ENCODE results near the gene FNDC3B.
"Not testable (repeated sequence)": the region's sequence is repeated elsewhere in the genome, so short reads cannot be mapped to it uniquely, and the experiment has no call there.

The FNDC3B gene

DNA sequence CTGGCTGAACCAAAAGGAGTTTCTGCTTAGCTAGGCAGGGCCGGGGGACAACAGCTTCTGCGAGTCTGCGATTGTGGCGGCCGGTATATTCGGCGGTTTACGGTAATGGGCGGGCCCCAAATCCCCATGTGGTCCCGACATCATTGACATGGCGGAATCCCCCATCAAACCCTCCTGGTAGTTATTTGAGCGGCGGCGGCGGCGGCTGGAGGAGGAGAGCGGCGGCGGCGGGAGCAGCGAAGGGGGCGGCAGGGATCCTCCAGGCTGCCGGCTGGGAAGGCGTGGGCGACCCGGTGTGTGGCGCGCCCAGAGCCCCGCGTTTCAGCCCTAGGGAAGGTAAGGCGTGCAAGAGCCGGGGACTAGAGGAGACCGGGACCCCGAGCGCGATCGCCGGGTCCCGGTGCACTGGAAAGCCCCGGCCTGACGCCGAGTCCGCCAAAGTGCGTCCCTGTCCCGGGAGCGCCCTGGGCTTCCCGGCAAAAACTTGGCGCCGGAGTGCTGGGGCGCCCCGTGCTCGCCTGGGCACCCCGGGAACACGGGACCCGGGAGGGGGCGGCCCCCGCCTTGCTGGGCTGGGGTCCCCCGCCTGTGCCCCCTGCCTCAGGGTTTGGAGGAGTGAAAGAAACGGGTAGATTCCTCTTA is at the start of gene FNDC3B:
Gene FNDC3B, plus strand, starts transcription at position 143 of the 642 bp plus-strand sequence. CDS start 72,902 bp downstream, outside the sequence.
- DNase-seq (ENCODE audit: low read depth), result peak; percentile 96

- not testable (repeated sequence) for DNase-seq (ENCODE audit: low read depth)
Measured at GRCh38 chr3:171990239-171990638, 49.1 kb upstream of the FNDC3B start.

- DNase-seq (ENCODE audit: low read depth), result no peak
Measured at GRCh38 chr3:171991166-171991565, 48.2 kb upstream of the FNDC3B start.

GRCh38 chr3:171994646-171995428 is 44.5 kb upstream of the FNDC3B start:
- peak; percentile 94 for DNase-seq (ENCODE audit: low read depth)

DNA sequence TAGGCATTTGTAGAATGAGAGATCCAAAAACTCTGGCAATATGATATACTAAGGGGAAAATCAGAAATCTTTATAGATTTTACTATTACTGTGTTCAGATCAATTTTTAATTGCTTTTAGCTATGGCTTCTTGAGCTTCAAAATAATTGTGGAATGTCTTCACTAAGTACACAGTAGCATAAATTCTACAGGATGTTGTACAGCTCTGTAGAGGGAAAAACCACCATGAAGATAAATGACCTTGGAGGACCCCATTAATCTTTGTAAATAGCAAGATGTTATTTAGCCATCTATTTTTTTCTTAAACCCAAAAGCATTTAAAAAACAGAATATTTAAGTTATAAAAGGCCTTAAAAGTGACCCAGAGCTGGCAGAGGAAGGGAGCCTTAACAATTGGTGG is 43.9 kb upstream of the FNDC3B start:
- DNase-seq (ENCODE audit: low read depth), result no peak

DNA sequence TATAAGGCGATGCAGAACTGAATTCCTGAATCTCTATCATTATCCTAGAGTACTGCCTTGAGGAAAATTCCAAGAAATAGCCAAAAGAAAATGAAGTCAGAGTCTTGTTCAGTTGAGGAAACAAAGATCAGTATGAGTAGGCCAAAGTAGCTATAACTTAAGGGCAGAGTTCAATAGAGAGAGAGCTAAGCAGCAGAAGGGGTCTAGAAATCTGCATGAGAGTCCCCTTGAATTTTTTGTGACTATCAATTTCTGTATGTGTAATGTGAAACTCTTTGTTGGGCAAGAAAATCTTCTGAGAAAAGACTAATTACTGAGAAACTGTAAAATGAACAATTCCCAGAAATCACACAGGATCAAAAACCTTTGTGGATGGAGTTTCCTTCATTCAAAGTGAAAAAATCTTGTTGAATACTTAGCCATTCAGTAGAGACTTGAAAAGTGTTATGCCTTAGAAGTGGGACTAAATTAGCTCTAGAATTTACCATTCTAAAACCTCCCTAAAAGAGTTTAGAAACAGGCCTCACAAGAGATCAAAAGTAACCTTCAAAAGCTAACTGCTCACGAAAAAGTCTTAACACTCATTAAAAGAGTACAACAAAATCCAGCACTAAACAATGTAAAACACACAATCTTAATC is 43.1 kb upstream of the FNDC3B start:
- DNase-seq (ENCODE audit: low read depth), result no peak

GRCh38 chr3:171998731-171999130 is 40.6 kb upstream of the FNDC3B start:
- DNase-seq (ENCODE audit: low read depth), result not testable (repeated sequence)

GRCh38 chr3:172001616-172002015 is 37.8 kb upstream of the FNDC3B start:
- DNase-seq (ENCODE audit: low read depth), result not testable (repeated sequence)

DNA sequence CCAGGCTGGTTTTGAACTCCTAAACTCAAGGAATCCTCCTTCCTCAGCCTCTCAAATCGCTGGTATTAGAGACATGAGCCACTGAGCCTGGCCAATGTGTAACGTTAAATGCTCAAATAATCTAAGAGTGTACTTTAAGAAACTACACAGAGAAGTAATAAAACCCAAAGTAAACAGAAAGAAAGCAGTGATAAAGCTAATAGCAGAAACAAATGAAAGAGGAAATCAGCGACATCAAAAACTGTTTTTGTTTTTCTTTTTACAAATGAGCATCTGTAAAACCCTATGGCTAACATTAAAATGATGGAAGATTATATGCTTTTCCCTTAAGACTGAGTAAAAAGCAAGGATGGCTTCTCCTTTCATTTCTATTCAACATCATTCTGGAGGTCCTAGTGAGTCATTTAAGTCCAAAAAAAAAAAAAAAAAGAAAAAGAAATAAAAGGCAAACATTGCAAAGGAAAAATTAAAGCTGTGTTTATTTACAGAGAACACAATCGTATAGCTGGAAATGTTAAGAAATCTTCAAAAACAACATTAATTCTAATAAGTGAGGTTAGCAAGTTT is 36.8 kb upstream of the FNDC3B start:
- DNase-seq (ENCODE audit: low read depth), result no peak

- DNase-seq (ENCODE audit: low read depth), result no peak
Measured at GRCh38 chr3:172003146-172003545, 36.2 kb upstream of the FNDC3B start.

- no peak for DNase-seq (ENCODE audit: low read depth)
Measured at GRCh38 chr3:172007065-172007370, 32.4 kb upstream of the FNDC3B start.

DNA sequence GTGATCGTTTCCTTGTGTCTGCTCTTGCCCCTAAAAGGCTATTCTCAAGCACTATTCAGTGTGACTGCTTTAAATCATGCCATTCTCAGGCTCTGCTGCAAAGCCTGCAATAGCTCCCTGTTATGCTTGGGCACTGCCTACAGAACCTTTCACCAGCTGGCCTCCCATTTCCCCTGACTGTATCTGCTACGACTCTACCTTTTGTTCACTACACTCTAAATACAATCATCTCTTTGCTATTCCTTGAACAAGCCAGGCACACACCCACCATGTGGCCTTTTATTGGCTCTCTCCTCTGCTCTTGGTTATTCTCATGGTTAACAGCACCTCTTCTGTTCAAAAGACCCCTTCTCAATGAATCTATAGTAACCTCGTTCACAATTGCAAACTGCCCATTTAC is 29.6 kb upstream of the FNDC3B start:
- no peak for DNase-seq (ENCODE audit: low read depth)

DNA sequence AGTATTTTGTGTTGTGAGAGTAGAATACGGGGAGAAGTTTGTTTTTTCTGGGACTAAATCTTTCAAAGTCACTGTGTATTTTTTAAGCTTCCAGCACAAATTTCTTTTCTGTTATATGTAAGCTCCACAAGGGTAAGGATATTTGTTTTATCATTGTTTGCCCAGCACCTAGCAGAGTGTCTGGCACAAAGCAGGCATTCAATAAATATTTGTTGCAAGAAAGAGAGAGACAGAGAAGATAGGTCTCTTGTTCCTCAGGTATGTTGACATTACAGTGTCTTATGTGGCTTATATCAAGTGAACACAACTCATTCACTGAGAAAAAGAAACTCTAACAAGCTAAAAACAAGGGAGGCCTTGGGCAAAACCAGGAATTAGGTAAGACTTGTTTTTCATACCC is 26.6 kb upstream of the FNDC3B start:
- no peak for DNase-seq (ENCODE audit: low read depth)

DNA sequence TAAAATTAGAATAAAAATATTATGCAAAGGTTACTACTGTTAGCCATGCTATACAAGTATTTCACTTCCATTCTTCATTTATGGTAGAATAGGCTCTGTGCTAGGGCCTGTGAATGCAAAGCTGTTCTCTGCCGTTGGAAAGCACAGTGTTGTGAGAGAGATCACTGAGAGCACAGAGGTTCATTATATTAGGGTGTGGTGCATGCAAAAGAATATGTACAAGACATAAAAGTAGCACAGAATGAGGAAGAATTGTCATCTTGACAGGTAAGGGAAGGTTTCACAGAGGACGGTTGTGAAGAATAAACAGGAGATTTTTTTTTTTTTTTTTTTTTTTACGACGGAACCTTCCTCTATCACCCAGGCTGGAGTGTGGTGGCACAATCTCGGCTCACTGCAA is 25.2 kb upstream of the FNDC3B start:
- DNase-seq (ENCODE audit: low read depth), result no peak

- no peak for DNase-seq (ENCODE audit: low read depth)
Measured at GRCh38 chr3:172018364-172018763, 21.0 kb upstream of the FNDC3B start.

DNA sequence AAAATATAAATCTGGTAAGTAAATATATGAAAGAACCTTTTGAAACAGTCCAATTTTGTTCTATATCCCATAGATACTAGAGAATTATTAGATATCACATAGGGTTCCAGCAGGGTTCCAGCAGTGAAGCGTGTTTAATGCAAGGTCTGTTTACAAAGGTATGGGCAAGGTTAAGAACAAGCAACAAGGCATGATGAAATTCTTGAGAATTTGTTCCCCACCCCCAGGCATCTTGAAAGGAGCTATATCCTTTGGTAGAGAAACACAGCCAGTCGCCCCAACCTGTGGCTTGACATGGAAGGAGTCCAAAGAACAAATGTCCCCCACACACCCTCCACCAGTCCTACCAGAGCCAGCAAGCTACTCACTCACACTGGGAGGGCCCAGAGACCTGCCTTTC is 18.6 kb upstream of the FNDC3B start:
- DNase-seq (ENCODE audit: low read depth), result no peak

GRCh38 chr3:172021164-172021563 is 18.2 kb upstream of the FNDC3B start:
- no peak for DNase-seq (ENCODE audit: low read depth)

DNA sequence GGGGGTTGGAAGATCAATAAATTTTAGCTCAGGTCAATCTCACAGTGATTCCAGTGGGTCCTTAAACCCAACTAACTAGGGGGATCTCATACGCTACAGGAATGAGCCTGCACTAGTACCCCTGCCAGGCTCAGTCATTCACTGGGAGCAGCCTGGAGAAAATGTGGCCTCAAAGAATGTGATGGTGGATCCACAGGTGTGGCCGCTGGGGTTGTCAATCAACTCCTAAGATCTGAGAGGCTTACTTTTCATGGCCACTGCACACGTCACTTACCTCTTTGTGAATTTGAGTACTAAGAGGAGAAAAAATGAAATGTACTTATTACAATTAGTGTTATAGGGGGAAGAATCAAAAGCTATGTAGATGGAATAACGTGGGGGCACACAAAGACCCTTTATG is 17.5 kb upstream of the FNDC3B start:
- DNase-seq (ENCODE audit: low read depth), result no peak

GRCh38 chr3:172023915-172024314 is 15.5 kb upstream of the FNDC3B start:
- no peak for DNase-seq (ENCODE audit: low read depth)

DNA sequence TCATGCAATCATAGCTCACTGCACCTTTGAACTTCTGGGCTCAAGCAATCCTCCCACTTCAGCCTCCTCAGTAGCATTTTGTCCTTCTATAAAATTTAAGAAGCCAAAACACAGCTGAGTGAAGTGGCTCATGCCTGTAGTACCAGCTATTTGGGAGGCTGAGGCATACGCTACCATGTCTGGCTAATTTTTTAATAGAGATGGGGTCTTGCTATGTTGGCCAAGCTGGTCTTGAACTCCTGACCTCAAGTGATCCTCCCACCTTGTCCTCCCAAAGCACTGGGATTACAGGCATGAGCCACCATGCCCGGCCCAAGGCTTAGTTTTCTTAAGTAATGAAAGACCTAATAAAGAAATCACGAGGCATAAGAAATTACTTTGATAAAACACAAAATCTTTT is 14.7 kb upstream of the FNDC3B start:
- no peak for DNase-seq (ENCODE audit: low read depth)

DNA sequence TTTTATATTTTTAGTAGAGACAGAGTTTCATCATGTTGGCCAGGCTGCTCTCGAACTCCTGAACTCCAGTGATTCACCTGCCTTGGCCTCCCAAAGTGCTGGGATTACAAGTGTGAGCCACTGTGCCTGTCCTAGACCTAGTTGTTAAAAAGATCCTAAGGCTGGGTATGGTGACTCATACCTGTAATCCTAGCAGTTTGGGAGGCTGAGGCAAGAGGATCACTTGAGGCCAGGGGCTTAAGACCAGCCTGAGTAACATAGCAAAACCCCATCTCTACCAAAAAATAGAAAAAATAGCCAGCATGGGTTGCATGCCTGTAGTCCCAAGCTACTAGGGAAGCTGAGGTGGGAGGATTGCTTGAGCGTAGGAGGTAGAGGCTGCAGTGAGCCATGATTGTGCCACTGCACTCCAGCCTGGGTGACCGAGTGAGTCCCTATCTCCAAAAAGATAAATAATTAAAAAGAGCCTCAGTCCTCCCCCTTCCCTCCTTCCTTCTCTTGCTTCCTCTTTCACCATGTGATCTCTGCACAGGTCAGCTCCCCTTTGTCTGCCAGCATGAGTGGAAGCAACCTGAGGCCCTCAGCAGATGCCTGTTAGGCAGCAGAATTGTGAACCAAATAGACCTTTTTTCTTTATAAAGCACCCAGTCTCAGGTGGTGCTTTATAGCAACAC is 9.8 kb upstream of the FNDC3B start:
- DNase-seq (ENCODE audit: low read depth), result no peak

DNA sequence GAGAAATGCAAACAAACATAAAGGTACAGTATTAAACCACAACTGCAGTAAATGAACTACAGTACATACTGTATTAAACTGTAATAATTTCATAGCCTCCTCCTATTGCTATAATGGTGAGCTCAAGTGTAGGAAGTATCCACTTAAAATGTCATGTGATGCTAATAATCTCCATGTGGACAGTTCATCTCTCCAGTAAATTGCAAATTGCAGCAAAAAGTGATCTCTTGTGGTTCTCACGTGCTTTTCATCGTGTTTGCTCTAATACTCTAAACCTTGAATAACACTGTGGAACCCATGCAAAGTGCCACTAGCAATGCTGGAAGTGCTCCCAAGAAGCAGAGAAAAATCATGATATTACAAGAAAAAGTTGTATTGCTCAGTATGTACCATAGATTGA is 9.2 kb upstream of the FNDC3B start:
- DNase-seq (ENCODE audit: low read depth), result no peak
